Inflammatory macrophage treated with lipopolysaccharide for 4 hours (primary cell): Measurements from ENCODE around the gene NCOA7.

ENCODE experiments used
- DNase-seq: peaks from one replicate; pipeline ENCODE4 v3.0.0-alpha.2; 2020

NCOA7 gene

DNA sequence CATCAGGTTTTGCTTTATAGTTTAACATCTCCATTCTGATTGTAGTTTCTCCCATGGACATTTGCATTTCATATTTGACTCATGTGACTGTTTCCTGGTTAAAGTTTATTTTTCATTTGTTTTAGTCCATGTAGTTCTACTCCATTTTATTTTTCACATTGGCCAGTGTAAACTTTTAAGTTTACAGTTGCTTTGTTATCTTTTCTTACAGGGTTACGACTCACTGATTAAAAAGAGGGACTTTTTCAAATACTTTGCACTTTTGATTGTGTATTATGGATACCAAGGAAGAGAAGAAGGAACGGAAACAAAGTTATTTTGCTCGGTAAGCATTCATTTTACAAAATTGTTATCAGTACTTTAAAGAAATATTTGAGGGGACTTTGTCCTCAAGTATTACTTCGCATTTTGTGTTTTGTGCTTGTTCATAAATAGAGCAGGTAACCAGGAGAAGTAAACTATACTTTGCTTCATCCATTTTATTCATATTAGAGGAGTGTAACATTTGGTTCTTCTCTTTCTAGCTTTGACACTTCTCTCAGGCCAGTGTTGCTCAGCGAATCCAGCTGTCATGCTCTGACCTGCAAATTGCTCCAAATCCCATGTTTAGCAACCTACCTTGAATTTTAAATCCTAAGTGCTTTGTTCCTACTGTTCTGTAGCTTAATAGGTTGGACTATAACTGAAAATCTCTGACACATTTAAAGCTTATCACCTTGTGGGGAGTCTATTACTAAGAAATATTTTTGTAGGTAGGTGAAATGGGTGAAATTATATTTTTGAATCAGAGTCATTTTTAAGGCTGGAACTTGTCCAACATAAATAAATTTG is 24.5 kb downstream of the NCOA7 start:
- no peak for DNase-seq

DNA sequence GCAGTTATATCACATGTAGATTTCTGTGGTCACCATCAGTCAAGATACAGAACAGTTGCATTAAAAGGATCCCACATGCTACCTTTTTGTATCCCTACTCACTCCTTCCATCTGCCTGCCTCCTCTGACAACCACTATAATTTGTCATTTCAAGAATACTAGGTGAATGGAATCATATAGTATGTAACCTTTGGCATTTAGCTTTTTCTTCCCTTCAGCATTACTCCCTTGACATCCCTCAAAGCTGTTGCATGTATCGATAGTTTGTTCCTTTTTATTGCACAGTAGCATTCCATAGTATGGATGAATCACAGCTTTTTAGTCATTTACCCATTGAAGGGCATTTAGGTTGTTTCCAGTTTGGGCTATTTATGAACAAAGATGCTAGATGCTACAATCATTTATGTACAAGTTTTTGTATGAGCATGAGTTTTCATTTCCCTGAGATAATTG is 26.1 kb downstream of the NCOA7 start:
- peak; percentile 39 for DNase-seq

DNA sequence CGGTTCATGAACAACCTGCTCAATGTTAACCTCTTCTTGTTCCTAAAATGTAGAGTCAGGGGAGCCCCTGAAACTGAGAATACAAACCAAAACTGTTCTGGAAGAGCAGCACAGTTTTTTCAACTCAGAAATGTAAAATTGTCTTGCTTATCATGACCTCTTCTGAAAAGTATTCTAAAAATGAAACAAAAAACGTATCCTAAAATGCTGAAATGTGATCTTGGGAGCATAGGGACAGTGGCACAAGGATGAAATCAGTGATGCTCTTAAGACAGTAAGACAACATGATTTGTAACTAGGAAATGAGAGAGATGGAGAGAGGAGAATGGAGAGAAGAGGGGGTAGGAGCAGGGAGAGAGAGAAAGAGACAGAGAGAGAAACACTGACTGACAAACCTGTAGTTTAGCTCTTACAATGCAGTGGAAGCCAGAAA is 27.5 kb downstream of the NCOA7 start:
- DNase-seq: no peak

DNA sequence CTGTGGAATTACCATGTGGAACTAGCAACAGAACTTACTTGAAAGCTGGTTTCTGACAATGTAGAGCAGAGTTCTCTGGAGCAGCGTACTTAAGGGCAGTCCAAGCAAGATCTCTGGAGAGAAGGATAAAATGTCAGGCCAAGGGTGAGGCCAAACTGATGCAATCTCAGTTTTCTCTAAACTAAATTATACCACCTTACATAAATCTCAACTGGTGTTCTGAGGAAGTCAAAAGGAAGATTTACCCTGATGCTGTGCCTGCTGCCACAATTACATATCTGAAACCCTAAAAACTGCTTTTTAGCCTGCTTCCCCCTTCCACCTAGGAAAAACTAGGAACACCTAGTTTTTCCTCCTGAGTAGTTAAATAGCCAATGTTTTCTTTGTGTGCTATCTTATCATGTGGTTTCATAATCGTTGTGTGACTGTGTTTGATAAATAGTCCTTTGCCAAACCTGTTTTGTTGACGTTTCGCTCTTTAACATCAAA is 28.1 kb downstream of the NCOA7 start:
- no peak for DNase-seq

DNA sequence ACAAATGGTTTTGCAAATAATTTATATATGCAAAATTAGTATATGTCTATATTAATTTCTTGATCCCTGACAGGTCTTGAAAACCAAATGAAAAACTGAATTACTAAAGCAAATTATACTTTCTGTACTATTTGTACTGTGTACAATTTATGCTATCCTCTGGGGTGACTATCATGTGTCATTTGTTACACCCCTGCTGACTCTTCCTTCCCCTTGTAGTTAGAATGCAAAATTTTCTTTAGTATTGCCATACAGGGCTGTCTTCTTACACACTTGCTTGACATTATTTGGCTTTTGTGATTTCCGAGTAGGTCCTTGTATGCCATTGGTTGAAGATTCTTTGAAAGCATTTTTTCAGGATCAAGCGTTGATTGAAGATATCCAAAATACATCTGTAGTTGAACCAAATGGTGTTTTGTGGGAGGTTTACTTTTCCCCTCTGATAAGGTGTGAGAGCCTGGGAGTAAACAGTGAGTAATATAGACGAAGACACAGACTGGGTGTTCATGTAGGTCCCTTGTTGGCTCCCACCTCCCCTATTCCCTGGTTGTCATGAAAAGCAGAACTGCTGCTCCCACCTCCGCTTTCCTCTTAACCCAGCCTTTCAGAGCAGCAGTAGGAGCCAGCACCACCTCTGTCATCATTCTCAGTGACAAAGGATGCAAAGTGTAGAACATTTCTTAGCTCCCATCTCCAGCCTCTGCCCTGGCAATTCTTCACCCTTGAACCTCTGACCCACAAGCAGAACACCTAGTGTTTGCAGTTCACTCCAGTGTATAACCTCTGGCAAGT is 29.0 kb downstream of the NCOA7 start:
- DNase-seq: peak; percentile 36

DNA sequence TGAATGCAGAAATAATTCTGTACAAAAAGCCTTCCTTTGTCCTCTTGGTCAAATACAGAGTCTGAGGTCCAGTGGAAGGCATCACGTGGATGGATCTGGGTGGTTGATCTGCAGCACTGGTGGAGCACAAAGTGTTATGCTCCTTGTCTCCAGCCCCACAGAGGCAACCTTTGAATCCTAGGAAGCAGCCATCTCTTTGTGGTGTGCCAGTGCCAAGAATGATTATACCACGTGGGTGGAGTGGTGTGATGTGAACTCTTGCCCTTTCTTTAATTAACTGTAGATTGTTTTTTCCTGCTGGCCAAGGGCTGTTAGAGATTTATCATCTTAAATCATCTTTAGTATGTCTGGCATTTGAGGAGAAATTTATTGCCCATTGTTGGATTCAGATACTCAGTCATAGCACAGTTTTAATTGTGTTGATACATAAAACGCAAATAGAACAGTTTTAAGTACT is 31.1 kb downstream of the NCOA7 start:
- DNase-seq: no peak

DNA sequence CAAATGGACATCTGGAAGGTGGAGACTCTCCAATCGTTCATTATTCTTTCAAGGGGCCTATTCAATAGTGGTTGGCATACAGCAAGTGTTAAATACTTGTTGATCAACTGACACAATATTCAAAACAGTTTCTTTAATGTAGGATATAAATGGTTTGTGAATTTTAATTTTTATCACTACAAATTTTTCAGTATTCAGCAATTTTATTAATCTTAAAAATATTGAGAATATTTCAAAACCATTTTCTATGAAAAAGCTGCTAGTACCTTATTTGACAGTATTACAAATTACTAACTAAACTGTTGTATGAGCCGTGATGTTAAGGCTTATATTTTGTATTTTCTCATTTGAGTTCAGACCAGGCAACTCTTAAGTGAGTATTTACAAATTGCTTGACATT is 32.4 kb downstream of the NCOA7 start:
- no peak for DNase-seq

DNA sequence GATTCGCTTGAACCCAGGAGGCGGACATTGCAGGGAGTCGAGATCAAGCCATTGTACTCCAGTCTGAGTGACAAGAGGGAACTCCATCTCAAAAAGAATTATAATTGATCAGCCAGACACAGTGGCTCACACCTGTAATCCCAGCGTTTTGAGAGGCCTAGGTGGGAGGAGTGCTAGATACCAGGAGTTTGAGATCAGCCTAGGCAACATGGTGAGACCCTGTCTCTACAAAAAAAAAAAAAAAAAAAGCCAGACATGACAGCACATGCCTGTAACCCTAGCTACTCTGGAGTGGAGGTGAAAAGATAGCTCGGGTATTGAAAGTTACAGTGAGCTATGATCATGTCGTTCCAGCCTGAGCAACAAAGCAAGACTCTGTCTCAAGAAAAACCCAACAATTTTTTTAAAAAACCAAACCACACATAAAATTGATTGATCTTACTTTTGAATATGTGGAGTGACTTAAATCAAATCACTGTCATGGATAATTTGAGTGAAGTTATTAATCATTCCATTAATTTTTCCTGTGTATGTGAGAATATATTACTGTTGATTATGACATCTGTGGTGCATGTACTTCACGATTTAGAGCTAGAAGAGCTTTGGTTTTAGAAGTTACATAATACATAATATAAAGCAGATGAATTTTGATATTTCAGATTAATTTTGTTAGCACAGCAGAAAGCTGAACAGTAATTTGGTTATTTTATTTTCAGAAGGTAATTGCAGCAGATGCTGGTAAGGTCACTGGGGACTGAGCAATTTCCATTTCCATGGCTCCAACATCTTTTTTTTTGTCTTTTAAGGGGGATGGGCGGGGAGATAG is 34.4 kb downstream of the NCOA7 start:
- DNase-seq: no peak

DNA sequence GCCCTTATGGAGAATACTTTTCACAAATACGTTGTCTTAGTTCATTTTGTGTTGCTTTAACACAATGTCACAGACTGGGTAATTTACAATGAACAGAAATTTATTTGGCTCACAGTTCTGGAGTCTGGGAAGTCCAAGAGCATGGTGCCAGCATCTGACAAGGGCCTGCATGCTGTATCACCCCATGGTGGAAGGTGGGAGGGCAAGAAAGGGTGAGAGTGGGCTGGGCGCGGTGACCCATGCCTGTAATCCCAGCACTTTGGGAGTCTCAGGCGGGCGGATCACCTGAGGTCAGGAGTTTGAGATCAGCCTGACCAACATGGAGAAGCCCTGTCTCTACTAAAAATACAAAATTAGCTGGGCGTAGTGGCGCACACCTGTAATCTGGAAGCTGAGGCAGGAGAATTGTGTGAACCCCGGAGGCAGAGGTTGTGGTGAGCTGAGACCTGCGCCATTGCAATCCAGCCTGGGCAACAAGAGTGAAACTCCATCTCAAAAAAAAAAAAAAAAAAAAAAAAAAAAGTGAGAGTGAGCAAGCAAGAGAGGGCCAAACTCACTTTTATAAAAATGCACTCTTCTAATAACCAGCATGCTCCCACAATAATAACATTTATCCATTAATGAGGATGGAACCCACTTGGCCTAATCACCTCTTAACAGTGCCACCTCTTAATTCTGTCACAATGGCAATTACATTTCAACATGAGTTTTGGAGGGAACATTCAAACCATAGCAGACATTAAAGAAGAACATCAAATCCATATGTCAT is 36.1 kb downstream of the NCOA7 start:
- DNase-seq: no peak

DNA sequence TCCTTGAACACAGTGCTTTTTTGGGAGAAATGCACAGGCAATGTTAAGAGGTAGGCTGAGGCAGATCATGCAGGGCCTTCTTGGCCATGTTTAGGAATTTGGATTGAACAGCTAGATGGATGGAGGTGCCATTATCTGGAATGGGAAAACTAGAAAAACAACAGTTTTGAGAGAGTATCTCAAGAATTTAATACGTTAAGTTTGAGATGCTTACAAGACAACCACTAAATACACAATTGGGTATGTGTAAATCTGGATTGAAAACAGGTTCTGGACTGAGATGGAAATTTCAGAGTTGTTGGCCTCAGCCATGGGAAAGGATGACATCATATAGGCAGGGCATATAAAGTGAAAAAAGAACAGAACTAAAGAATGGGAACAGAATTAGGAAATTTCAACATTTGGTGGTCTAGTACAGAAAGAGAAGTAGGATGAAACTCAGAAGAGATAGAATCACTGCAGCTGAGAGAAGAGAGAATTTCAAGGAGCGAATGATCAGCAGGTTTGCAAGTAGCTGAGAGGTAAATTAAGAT is 37.1 kb downstream of the NCOA7 start:
- DNase-seq: peak; percentile 81

DNA sequence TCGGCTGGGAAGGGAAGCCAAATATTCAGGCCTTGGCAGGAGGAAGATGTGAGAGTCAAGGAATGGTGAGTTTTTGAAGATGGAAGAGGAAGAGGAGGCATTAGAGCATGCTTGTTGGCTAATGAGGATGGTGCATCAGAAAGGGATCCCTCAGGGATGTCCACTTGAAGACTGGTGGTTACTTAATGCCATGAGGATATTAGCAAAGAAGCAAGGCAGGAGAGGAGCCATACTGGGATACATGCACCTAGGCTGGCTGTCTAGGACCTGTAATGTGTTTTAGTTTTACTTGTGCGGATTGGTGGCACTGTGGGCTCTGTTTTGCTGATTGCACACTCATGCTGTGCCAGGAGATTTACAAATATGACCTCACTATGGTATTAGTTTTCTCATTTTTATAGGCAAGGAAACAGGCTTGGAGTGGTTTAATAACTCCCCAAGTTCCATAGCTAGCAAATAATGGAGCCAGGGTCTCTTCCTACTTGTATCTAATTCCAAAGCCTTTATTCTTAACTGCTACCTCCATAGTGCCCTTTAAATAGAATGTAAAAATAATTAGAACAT is 37.8 kb downstream of the NCOA7 start:
- DNase-seq: peak; percentile 31

DNA sequence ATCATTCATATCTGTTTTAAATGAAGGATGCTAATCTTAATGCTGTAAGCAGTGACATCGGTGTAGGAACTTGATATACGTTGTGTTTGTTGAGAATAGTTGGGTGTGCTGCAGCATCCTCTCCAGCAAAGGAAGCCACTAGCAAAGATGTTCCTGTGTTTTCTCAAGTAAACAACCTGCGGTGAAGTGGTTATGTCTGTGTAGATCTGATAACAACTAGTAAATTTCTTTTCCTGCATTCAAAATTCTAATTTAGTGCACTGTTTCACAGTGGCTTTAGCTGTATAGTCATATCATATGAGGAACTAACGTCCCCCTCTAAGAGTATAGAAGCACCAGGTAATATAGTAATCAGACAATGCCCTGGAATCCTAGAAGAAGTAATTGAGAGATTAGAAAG is 38.7 kb downstream of the NCOA7 start:
- no peak for DNase-seq

DNA sequence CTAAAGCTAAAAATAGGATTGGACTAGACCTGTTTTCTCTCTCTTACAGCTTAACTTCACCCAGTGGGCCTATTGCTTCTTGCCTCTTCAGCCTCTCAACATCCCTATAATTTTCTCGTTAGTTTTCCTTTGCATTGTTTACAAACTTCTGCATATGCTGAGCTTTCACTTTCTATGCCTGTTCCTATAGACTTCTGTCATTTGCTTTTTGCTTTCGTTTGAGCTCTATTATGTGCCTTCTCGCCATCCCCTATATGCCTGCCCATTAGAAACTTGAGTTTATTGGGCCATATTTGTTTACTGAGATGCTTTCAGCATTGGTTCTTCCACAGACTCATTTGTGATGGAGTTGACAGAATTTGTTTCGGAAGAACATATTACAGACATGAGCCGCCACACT is 40.9 kb downstream of the NCOA7 start:
- peak; percentile 74 for DNase-seq

DNA sequence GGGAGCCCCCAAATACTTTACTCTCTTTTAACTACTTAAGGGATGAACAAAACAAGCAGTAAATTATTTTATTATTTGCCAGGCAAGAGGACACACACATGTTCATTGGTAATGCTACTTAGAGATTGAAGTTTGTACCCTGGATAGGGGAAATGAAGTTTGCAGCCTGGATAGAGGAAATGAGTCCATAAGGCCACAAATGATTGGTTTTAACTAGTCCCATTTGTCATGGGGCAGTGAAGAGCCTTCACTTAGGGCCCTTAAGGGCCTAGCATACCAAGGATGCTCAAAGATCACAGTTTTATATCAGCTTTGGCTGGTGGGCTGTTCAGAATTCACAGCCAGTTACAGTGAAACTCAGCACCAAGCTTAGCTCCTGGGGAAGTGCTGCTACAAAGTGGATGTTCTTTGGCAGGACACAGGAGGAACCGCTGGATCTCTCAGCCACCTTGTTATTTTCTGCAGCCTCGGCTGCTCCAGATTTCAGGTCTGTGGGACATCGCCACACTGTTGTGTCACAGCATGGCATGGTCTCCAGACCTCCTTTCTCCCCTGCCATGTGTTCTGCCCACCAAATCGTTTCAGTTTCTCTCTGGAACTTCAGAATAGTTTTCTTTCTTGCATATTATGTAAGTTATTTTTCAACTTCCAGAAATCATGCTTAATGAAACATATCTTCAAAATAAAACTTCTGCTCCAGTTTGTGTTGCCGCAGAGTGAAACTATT is 41.8 kb downstream of the NCOA7 start:
- peak; percentile 52 for DNase-seq

DNA sequence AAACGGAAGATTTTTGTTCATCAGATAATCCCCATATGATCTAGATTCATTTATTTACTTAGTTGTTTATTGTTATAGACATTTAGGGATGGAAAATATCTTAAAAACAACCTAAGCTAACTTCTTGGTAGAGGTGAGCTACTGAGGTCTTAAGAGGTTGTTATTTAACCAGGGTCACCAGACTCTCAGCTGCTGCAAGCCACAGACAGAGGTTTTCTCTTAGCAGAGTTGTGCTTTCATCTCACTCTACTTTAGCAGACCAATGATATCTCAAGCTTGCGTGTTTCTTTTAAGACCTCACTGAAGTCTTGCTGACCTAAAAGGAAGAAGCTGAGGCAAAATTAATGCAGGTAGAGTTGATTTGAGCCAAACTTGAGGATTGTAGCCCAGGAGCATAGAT is 43.6 kb downstream of the NCOA7 start:
- no peak for DNase-seq

DNA sequence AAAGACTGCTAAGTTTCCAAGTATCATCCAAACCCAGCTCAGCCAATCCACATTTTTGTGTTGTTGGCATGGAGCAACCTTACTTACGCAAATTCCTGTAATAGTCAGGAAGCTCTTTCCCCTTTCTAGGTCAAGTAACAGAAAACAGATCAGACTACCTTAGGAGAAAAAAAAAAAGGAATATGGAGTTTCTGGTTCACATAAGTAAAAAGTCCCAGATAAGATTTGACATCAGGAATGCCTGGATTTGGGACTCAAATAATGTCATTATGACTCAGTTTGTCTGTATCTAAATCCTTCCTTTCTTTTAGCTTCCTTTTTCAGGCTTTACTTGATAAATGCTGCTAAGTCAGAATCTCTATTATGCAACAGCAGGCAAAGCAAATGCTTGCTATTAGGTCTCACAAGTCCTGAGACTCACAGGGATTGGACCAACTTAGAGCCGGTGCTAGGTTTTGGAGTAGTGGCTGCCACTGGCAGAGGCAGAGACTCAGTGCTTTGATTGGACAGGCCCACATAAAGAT is 44.5 kb downstream of the NCOA7 start:
- DNase-seq: peak; percentile 67

DNA sequence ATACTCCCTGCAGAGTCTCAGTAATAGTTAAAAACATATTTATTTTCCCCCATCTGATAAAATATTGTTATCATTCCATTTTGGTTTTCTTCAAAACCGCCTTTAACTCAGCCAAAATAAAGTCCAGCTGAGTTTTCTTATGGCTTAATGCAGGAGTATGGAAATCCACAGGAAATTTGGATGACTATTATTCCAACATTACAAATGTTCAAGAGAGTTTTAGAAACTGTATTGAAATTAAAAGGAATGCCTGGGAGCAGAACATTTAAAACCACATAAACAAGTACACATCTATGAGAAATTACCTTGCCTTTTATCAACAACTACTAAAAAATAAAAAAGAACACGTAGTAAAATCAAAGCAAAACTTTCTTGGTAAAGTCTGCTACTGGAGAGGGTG is 45.7 kb downstream of the NCOA7 start:
- DNase-seq: no peak

DNA sequence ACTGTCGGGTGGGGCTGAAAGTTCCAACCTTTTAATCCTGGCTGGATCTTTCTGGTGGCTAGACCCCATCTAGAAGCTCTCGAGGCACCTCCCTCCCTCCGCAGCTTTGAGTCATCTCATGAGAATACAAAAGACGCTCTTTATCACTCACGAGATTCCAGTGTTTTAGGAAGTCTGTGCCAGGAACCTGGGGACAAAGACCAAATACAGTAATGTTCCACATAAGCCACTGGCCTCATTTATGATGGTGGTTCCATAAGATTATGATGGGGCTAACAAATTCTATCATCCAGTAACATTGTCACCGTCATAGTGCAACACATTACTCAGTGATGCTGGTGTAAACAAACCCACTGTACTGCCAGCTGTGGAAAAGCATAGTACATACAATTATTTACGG is 48.7 kb downstream of the NCOA7 start:
- no peak for DNase-seq

DNA sequence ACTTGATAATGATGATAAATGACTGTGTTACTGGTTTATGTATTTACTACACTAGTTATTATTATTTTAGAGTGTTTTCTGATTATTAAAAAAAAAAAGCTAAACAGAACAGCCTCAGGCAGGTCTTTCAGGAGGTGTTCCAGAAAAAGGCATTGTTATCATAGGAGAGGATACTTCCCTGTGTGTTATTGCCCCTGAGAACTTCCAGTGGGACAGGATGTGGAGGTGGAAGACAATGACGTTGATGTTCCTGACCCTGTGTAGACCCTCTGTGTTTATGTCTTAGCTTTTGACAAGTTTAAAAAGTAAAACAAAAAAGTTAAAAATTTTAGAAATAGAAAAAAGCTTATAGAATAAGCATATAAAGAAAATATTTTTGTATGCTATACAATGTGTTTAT is 49.1 kb downstream of the NCOA7 start:
- no peak for DNase-seq

DNA sequence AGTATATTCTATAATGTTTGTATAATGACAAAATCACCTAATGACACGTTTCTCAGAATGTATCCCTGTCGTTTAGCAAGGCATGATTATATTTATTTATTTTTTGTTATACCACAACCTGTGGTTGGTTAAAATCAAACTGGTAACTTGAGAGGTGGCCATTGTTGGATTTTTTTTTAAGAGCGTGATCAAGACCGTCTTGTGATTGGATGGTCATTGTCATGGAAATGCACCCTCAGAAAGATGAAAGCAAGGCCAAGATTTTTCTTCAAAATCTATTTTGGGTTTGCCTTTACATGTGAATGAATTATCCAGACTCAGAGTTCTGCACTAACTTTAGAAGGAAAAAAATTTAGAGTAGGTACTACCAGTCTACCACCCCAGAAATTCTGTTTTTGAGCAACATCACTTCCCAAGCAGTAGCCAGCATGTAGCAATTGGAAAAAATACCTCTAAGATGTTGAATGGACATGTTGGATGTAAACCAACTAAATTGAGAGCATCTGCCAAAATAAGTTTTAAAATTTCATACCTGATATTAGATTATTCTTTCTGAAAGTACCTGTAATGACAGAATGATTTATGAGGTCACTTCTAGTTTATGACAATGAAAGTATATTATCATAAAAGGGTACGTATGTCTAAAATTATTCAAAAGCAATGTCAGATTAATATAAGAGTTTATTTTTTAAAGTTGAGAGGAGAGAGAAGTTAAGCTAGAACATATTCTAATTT is 50.8 kb downstream of the NCOA7 start:
- DNase-seq: no peak
